GM23248 (cell line): ENCODE results near the gene TMEM107. TPM values are rescaled to one million over a fixed set of nuclear protein-coding genes. Genes with fewer than 3 reads are reported as not detected.

Experiments
- DNase-seq: peaks from one replicate; pipeline ENCODE4 v3.0.0-alpha.2; 2015
- H2AFZ ChIP-seq: fragments of 200-600 bp; sonication (generic); 2 replicates; pipeline ENCODE4 v1.6.1; 2016; ENCODE audit warnings: antibody characterized with exemption
- H3F3A ChIP-seq: fragments of 200-600 bp; sonication (generic); 2 replicates; pipeline ENCODE4 v1.6.1; 2016; ENCODE audit warnings: mild to moderate bottlenecking, antibody characterized with exemption, mixed run types; ENCODE audit not compliant: insufficient read depth
- H3K27ac ChIP-seq: fragments of 200-600 bp; sonication (generic); 2 replicates; pipeline ENCODE4 v1.5.1; 2016; ENCODE audit warnings: mild to moderate bottlenecking
- H3K27me3 ChIP-seq: fragments of 200-600 bp; sonication (generic); replicated peaks from 2 replicates; pipeline ENCODE4 v1.6.1; 2016; ENCODE audit warnings: mild to moderate bottlenecking; ENCODE audit not compliant: insufficient read depth
- H3K36me3 ChIP-seq: fragments of 200-600 bp; sonication (generic); 2 replicates; pipeline ENCODE4 v1.6.1; 2016; ENCODE audit warnings: low read depth, mild to moderate bottlenecking
- H3K4me1 ChIP-seq: fragments of 200-600 bp; sonication (generic); 2 replicates; pipeline ENCODE4 v1.6.1; 2016; ENCODE audit warnings: mild to moderate bottlenecking; ENCODE audit not compliant: insufficient read depth
- H3K4me2 ChIP-seq: fragments of 200-600 bp; sonication (generic); one replicate; pipeline ENCODE4 v1.6.1; 2016; ENCODE audit warnings: mild to moderate bottlenecking; ENCODE audit not compliant: unreplicated experiment
- H3K4me3 ChIP-seq: fragments of 200-600 bp; sonication (generic); 2 replicates; pipeline ENCODE4 v1.5.1; 2016; ENCODE audit warnings: mild to moderate bottlenecking
- H3K79me2 ChIP-seq: fragments of 200-600 bp; sonication (generic); 2 replicates; pipeline ENCODE4 v1.6.1; 2016; ENCODE audit warnings: mild to moderate bottlenecking; ENCODE audit not compliant: insufficient read depth
- H3K9ac ChIP-seq: fragments of 200-600 bp; sonication (generic); 2 replicates; pipeline ENCODE4 v1.6.1; 2016; ENCODE audit warnings: mild to moderate bottlenecking
- H3K9me2 ChIP-seq: fragments of 200-600 bp; sonication (generic); 2 replicates; pipeline ENCODE4 v1.6.1; 2016; ENCODE audit warnings: mixed run types, mild to moderate bottlenecking, moderate library complexity; ENCODE audit not compliant: insufficient read depth
- H3K9me3 ChIP-seq: fragments of 200-600 bp; sonication (generic); one replicate; pipeline ENCODE4 v1.6.1; 2017; ENCODE audit warnings: low read depth
- H4K20me1 ChIP-seq: fragments of 200-600 bp; sonication (generic); 2 replicates; pipeline ENCODE4 v1.6.0; 2016; ENCODE audit not compliant: insufficient read depth
- EZH2 ChIP-seq: fragments of 200-600 bp; sonication (generic); IDR thresholded peaks from 2 replicates; pipeline ENCODE4 v1.6.1; 2018; ENCODE audit warnings: antibody characterized with exemption, mild to moderate bottlenecking; ENCODE audit not compliant: insufficient read depth, poor library complexity, severe bottlenecking
- EZH2phosphoT487 ChIP-seq: fragments of 200-600 bp; sonication (generic); IDR thresholded peaks from 2 replicates; pipeline ENCODE4 v1.6.1; 2018; ENCODE audit warnings: antibody characterized with exemption, moderate library complexity, mild to moderate bottlenecking, low read depth; ENCODE audit not compliant: insufficient read depth
- WGBS, 2 experiments: methylation state at CpG; one replicate each; pipeline ENCODE4 v1.1.6; 2015 to 2017; ENCODE audit warnings: low lambda C conversion rate in 2 of 2, low coverage in 1 of 2; ENCODE audit errors: missing lambda C conversion rate in 2 of 2; 5-methylcytosine and 5-hydroxymethylcytosine counted together
- in situ Hi-C: fragments of 300-500 bp; cut with MboI; formaldehyde crosslinking; loops from 2 replicates; pipeline ENCODE4 v1.15.0; 2020
- polyA plus RNA-seq: library from polyadenylated mRNA; unstranded; fragments of >200 nt; fragmentation: Nextera tagmentation; extraction: Ambion mirVana; gene quantifications from 2 replicates; pipeline ENCODE4 v1.2.1, GENCODE V29; 2016
- total RNA-seq: library from RNA; depleted of rRNA; stranded (reverse); fragments of >200 nt; shearing (Covaris generic); gene quantifications from 2 replicates; pipeline ENCODE4 v1.2.3, GENCODE V29; 2014

The TMEM107 gene
- total and polyA plus RNA-seq, 2 experiments from 2014 or later = 11.6 to 20.9 TPM

GRCh38 chr17:8166731-8167130 lies 9.4 kb downstream of the TMEM107 start:
- Histone ChIP-seq H3K27me3 (no peaks in the 10 kb centered on the region), H3K4me2 (no peak overlapping the region), H2AFZ (no peak overlapping the region), H3K79me2 (peaks cover 9% of the 10 kb centered on the region), H3K27ac (peak overlapping the region; percentile 87; the same call in 1 of the 2 replicates), H3K9me2 (no peaks in the 10 kb centered on the region), H3F3A (peaks cover 26% of the 10 kb centered on the region), H3K9ac (peak overlapping the region; percentile 68; the same call in 1 of the 2 replicates), H3K4me1 (peaks cover 26% of the 10 kb centered on the region), H3K9me3 (no peaks in the 10 kb centered on the region), H3K36me3 (no peaks in the 10 kb centered on the region), H4K20me1 (no peaks in the 10 kb centered on the region), H3K4me3 (no peak overlapping the region)
- 82 to 85% methylated on average over 6 of the region's 6 CpGs for WGBS, 2 experiments
- DNase-seq = no peak
- in situ Hi-C loops = no loop called here
- TF ChIP-seq EZH2 = no peak
- TF ChIP-seq EZH2phosphoT487 = no peak

- Histone ChIP-seq H3K36me3 (no peaks in the 10 kb centered on the region), H2AFZ (peak overlapping the region; percentile 43), H3F3A (peaks cover 35% of the 10 kb centered on the region), H3K4me2 (peak overlapping the region; percentile 76), H3K4me1 (peaks cover 35% of the 10 kb centered on the region), H3K27me3 (no peaks in the 10 kb centered on the region), H3K9me3 (no peaks in the 10 kb centered on the region), H4K20me1 (no peaks in the 10 kb centered on the region), H3K4me3 (peak overlapping the region; percentile 8; the same call in 1 of the 2 replicates), H3K27ac (peak overlapping the region; percentile 82), H3K9ac (peak overlapping the region; percentile 100), H3K79me2 (peaks cover 21% of the 10 kb centered on the region), H3K9me2 (no peaks in the 10 kb centered on the region)
- TF ChIP-seq EZH2phosphoT487 = no peak
- TF ChIP-seq EZH2 = no peak
- in situ Hi-C loops = no loop called here
- DNase-seq = no peak
- WGBS, 2 experiments = 55 to 63% methylated on average over 6 of the region's 6 CpGs
Measured at GRCh38 chr17:8164815-8165131, 11.4 kb downstream of the TMEM107 start.

GRCh38 chr17:8163978-8164814 lies 12.0 kb downstream of the TMEM107 start:
- Histone ChIP-seq H3K79me2 (peaks cover 21% of the 10 kb centered on the region), H3K27ac (peak overlapping the region; percentile 82), H3K4me1 (peaks cover 35% of the 10 kb centered on the region), H3F3A (peaks cover 35% of the 10 kb centered on the region), H2AFZ (peak overlapping the region; percentile 43), H3K4me2 (peak overlapping the region; percentile 76), H4K20me1 (no peaks in the 10 kb centered on the region), H3K9me3 (no peaks in the 10 kb centered on the region), H3K9me2 (no peaks in the 10 kb centered on the region), H3K9ac (peak overlapping the region; percentile 100), H3K36me3 (no peaks in the 10 kb centered on the region), H3K27me3 (no peaks in the 10 kb centered on the region), H3K4me3 (peak overlapping the region; percentile 8)
- no peak for TF ChIP-seq EZH2phosphoT487
- no peak for TF ChIP-seq EZH2
- WGBS, 2 experiments = 17 to 21% methylated on average over 12 to 13 of the region's 13 CpGs
- DNase-seq = peak; percentile 87
- in situ Hi-C loops = no loop called here

GRCh38 chr17:8162997-8163977 lies 12.9 kb downstream of the TMEM107 start:
- H2AFZ ChIP-seq = peak overlapping the region; percentile 80
- no peak for DNase-seq
- H3K27me3 ChIP-seq = no peaks in the 10 kb centered on the region
- peak overlapping the region; percentile 100 for H3K9ac ChIP-seq
- 8 to 16% methylated on average over 17 to 53 of the region's 55 CpGs for WGBS, 2 experiments
- H3K9me3 ChIP-seq = no peaks in the 10 kb centered on the region
- H3K27ac ChIP-seq = peak overlapping the region; percentile 82
- H3F3A ChIP-seq = peaks cover 38% of the 10 kb centered on the region
- in situ Hi-C loops = no loop called here
- H3K4me2 ChIP-seq = peak overlapping the region; percentile 76
- peaks cover 35% of the 10 kb centered on the region for H3K4me1 ChIP-seq
- peak overlapping the region; percentile 73 for H3K4me3 ChIP-seq
- H3K9me2 ChIP-seq = no peaks in the 10 kb centered on the region
- no peaks in the 10 kb centered on the region for H3K36me3 ChIP-seq
- TF ChIP-seq EZH2 = no peak
- TF ChIP-seq EZH2phosphoT487 = no peak
- no peaks in the 10 kb centered on the region for H4K20me1 ChIP-seq
- H3K79me2 ChIP-seq = peaks cover 21% of the 10 kb centered on the region
